Spinal cord (tissue), 10 donors: Measurements from ENCODE around the gene PLXDC2. TPM values are rescaled to one million over a fixed set of nuclear protein-coding genes. Genes with fewer than 3 reads are reported as not detected.

ENCODE experiments used
- DNase-seq, 6 donors: peaks; one replicate each; pipeline versions ENCODE4 v3.0.0 to v3.0.0-alpha.2; 2013 to 2015; ENCODE audit warnings: low spot score in 6 of 6, low read depth in 4 of 6
- H3K27ac ChIP-seq: one replicate; pipeline ENCODE4 v1.5.1; 2013; ENCODE audit warnings: low read depth, low read length, control low read depth
- H3K27me3 ChIP-seq: one replicate; pipeline ENCODE4 v1.6.1; 2013; ENCODE audit warnings: low read length; ENCODE audit not compliant: control insufficient read depth, insufficient read depth
- H3K36me3 ChIP-seq: one replicate; pipeline ENCODE4 v1.6.1; 2013; ENCODE audit warnings: low read length; ENCODE audit not compliant: control insufficient read depth, insufficient read depth
- H3K4me1 ChIP-seq: one replicate; pipeline ENCODE4 v1.6.1; 2013; ENCODE audit warnings: low read length; ENCODE audit not compliant: control insufficient read depth, insufficient read depth
- H3K4me3 ChIP-seq: one replicate; pipeline ENCODE4 v1.5.1; 2013; ENCODE audit warnings: low read depth, low read length, control low read depth
- H3K9me3 ChIP-seq: one replicate; pipeline ENCODE4 v1.6.1; 2013; ENCODE audit warnings: low read length; ENCODE audit not compliant: control insufficient read depth, insufficient read depth
- WGBS: methylation state at CpG from one replicate; pipeline ENCODE4 v1.1.5; 2013; ENCODE audit warnings: missing lambda C conversion rate; ENCODE audit not compliant: insufficient coverage; 5-methylcytosine and 5-hydroxymethylcytosine counted together
- polyA plus RNA-seq, 2 donors: library from polyadenylated mRNA; unstranded; fragments of 120-200 nt; gene quantifications; one replicate each; pipeline ENCODE4 v1.2.1, GENCODE V29; 2013; ENCODE audit not compliant: insufficient read length in 2 of 2
- total RNA-seq, 2 donors: library from RNA; depleted of rRNA in 1 of 2; stranded (reverse); fragments of 120-200 nt in 1 of 2; fragments of >200 nt in 1 of 2; gene quantifications; one replicate each; pipeline versions ENCODE4 v1.2.3 to v1.2.4, GENCODE V29; 2013 to 2014
- donor health status: healthy.

The PLXDC2 gene
- total and polyA plus RNA-seq, 4 donors: 25.3 to 83.1 (median 55.7) TPM

DNA sequence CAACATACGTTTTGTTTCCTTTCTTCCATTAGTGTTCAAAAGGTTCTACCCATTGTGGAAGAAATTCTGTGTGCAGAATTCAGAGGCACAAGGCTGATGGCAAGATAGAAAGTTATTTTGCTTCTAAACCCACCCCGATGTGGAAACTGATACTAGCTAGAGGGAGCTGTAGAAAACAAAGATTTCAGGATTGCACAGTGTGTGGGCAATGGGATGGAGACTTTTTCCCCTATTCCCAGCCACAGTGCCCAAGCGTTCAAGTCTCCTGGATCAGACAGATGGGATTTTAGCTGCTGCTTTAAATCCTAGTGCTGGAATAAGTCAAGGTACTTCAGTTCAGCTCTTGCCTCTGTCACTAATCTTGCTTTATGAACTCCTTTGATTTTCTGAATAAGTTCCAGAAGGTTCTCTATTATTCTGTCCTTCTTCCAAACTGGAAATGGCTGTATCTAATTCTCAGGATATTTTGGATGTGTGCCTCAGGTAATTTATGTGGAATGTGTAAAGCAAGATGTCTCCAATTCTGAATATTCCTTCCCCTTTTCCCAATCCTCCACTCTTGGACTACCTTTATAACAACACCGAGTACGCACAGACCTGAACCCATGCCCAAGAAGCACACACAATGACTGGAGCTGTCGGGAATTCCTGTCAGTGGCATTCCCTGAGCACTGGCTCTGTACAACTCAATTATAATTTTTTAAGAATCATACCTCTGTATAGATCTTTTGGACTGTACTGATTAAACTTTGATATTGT is 473.0 kb downstream of the PLXDC2 start:
- Histone ChIP-seq H3K27ac (peak overlapping the region; percentile 43), H3K4me1 (peaks cover 2% of the 10 kb centered on the region), H3K36me3 (no peaks in the 10 kb centered on the region), H3K27me3 (no peaks in the 10 kb centered on the region), H3K4me3 (no peak overlapping the region), H3K9me3 (no peaks in the 10 kb centered on the region)
- WGBS: 80% methylated on average over 2 of the region's 6 CpGs
- DNase-seq: peak in 1 of 6 donors; percentile 54

DNA sequence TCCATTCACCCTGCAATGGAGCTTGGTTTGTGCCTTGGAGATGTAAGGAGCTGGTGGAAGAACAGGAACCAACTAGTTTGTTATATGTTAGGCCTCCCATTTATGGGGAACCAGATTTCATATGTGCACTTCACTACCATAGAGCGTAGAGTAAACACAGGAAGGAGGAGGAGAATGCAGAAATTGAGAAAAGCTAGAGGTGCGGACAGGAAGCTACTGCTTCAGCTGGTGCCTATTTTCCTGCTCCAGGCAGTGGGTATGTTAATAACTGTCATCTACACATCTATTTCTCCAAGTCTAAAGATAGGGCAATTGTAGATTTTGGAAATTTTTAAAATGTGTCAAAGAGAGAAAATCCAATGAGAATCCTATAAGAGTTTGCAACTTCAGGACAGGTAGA is 482.2 kb downstream of the PLXDC2 start:
- Histone ChIP-seq H3K27ac (peak overlapping the region; percentile 19), H3K9me3 (no peaks in the 10 kb centered on the region), H3K36me3 (no peaks in the 10 kb centered on the region), H3K4me1 (no peaks in the 10 kb centered on the region), H3K27me3 (no peaks in the 10 kb centered on the region), H3K4me3 (no peak overlapping the region)
- DNase-seq: no peak
- WGBS: no CpG with 5 or more reads among the region's 2 CpGs

DNA sequence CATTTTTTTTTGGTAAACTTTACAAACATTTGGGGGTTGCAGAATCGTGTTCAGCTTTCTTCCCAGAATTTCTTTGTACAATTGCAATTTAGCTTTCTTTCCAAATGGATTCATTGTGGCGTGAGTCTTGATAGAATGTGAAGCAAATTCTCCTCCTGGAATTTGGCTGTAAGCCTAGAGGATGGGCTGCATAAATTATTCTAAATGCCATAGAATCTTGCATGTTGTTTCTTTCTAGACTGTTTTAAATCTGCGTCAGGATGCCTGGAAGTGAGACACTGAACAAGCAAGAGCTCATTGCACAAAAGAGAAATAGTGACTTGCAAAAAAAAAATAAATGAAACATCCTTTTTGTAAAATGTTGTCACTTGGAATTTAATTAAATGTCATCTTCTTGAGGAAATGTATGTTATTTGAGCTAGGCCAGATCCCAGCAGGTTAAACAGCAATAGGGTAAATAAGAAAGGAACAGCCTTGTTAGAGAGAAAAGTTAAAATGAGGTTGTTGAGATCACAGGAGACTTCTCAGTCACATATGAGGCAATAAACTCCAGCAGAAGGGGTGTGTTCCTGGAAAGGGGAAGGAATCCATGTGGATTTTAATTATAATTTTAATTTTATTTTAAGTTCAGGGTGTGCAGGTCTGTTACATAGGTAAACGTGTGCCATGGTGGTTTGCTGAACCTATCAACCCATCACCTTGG is 483.0 kb downstream of the PLXDC2 start:
- peak in 2 of 6 donors; percentile 75 to 93 for DNase-seq
- H3K27me3 ChIP-seq: no peaks in the 10 kb centered on the region
- no peaks in the 10 kb centered on the region for H3K36me3 ChIP-seq
- no peaks in the 10 kb centered on the region for H3K4me1 ChIP-seq
- no CpG with 5 or more reads among the region's 4 CpGs for WGBS
- peak overlapping the region; percentile 11 for H3K27ac ChIP-seq
- H3K4me3 ChIP-seq: no peak overlapping the region
- no peaks in the 10 kb centered on the region for H3K9me3 ChIP-seq

- Histone ChIP-seq H3K4me3 (no peak overlapping the region), H3K9me3 (no peaks in the 10 kb centered on the region), H3K4me1 (no peaks in the 10 kb centered on the region), H3K27ac (no peak overlapping the region), H3K27me3 (no peaks in the 10 kb centered on the region), H3K36me3 (no peaks in the 10 kb centered on the region)
- DNase-seq: peak in 2 of 6 donors; percentile 63 to 66
- no CpG with 5 or more reads among the region's 2 CpGs for WGBS
These were observed 484.5 kb downstream of the PLXDC2 start for GRCh38 chr10:20300735-20301134.

- H3K9me3 ChIP-seq: no peaks in the 10 kb centered on the region
- H3K4me1 ChIP-seq: no peaks in the 10 kb centered on the region
- H3K27ac ChIP-seq: no peak overlapping the region
- H3K27me3 ChIP-seq: no peaks in the 10 kb centered on the region
- no peaks in the 10 kb centered on the region for H3K36me3 ChIP-seq
- DNase-seq: no peak
- H3K4me3 ChIP-seq: no peak overlapping the region
- 100% methylated on average over 1 of the region's 2 CpGs for WGBS
These were observed 485.8 kb downstream of the PLXDC2 start for GRCh38 chr10:20302033-20302432.

GRCh38 chr10:20303453-20304152 is 487.4 kb downstream of the PLXDC2 start:
- H3K27ac ChIP-seq: no peak overlapping the region
- no peaks in the 10 kb centered on the region for H3K27me3 ChIP-seq
- no peaks in the 10 kb centered on the region for H3K36me3 ChIP-seq
- WGBS: no CpG with 5 or more reads among the region's 2 CpGs
- no peaks in the 10 kb centered on the region for H3K9me3 ChIP-seq
- H3K4me1 ChIP-seq: no peaks in the 10 kb centered on the region
- DNase-seq: no peak
- no peak overlapping the region for H3K4me3 ChIP-seq

- peak in 2 of 6 donors; percentile 25 to 36 for DNase-seq
- H3K4me1 ChIP-seq: no peaks in the 10 kb centered on the region
- WGBS: 73% methylated on average over 2 of the region's 3 CpGs
- no peaks in the 10 kb centered on the region for H3K36me3 ChIP-seq
- H3K4me3 ChIP-seq: no peak overlapping the region
- no peaks in the 10 kb centered on the region for H3K27me3 ChIP-seq
- H3K9me3 ChIP-seq: peaks cover 4% of the 10 kb centered on the region
- H3K27ac ChIP-seq: no peak overlapping the region
These were observed 497.4 kb downstream of the PLXDC2 start for GRCh38 chr10:20313665-20314064.

- Histone ChIP-seq H3K9me3 (peaks cover 4% of the 10 kb centered on the region), H3K27me3 (no peaks in the 10 kb centered on the region), H3K4me3 (no peak overlapping the region), H3K36me3 (no peaks in the 10 kb centered on the region), H3K4me1 (no peaks in the 10 kb centered on the region), H3K27ac (no peak overlapping the region)
- WGBS: 75% methylated on average over 2 of the region's 3 CpGs
- DNase-seq: no peak
These were observed 498.2 kb downstream of the PLXDC2 start for GRCh38 chr10:20314431-20314830.

GRCh38 chr10:20327954-20328353 is 511.7 kb downstream of the PLXDC2 start:
- H3K27me3 ChIP-seq: no peaks in the 10 kb centered on the region
- DNase-seq: no peak
- no peak overlapping the region for H3K27ac ChIP-seq
- no peaks in the 10 kb centered on the region for H3K36me3 ChIP-seq
- no peak overlapping the region for H3K4me3 ChIP-seq
- 94% methylated on average over 2 of the region's 3 CpGs for WGBS
- peaks cover 2% of the 10 kb centered on the region for H3K9me3 ChIP-seq
- no peaks in the 10 kb centered on the region for H3K4me1 ChIP-seq
